Measurements from ENCODE around the gene ZFAND5. TPM values are rescaled to one million over a fixed set of nuclear protein-coding genes. Genes with fewer than 3 reads are reported as not detected.
A peak's percentile ranks its signal among the peaks of the same experiment; 100 is the strongest.

The ZFAND5 gene
- total and polyA plus RNA-seq, 4 donors, result 147 to 369 (median 169) TPM

- Histone ChIP-seq H3K9ac (ENCODE audit: insufficient read depth in 1 of 2, low read length in 2 of 2) (no peak overlapping the region), H3K27me3 (ENCODE audit: control insufficient read depth in 3 of 3, insufficient read depth in 3 of 3, low read length in 2 of 3) (no peaks in the 10 kb centered on the region), H3K9me3 (ENCODE audit: control insufficient read depth in 4 of 4, insufficient read depth in 3 of 4, low read length in 3 of 4) (no peaks in the 10 kb centered on the region), H3K27ac (ENCODE audit: low read depth in 1 of 2, low read length in 1 of 2) (no peak overlapping the region), H3K36me3 (ENCODE audit: control insufficient read depth in 4 of 4, insufficient read depth in 4 of 4, low read length in 4 of 4) (no peaks in the 10 kb centered on the region), H3K4me3 (no peak overlapping the region), H3K4me1 (ENCODE audit: control insufficient read depth in 5 of 5, insufficient read depth in 5 of 5, low read length in 5 of 5) (no peaks in the 10 kb centered on the region)
- 88 to 90% methylated on average over 2 of the region's 2 CpGs for WGBS, 2 donors
- DNase-seq (no peak), ATAC-seq (ENCODE audit: insufficient read depth, low FRiP score) (no peak)
- TF ChIP-seq CTCF (IDR thresholded peaks at IDR 0.05; ENCODE audit: control extremely low read depth, extremely low read depth), result no peak
Measured at GRCh38 chr9:72390907-72391306, 25.9 kb upstream of the ZFAND5 start.

GRCh38 chr9:72386186-72386585, 21.2 kb upstream of the ZFAND5 start:
- H3K36me3 ChIP-seq (ENCODE audit: control insufficient read depth in 4 of 4, insufficient read depth in 4 of 4, low read length in 4 of 4), result no peaks in the 10 kb centered on the region
- H3K27me3 ChIP-seq (ENCODE audit: control insufficient read depth in 3 of 3, insufficient read depth in 3 of 3, low read length in 2 of 3), result no peaks in the 10 kb centered on the region
- no peak overlapping the region for H3K27ac ChIP-seq (ENCODE audit: low read depth in 1 of 2, low read length in 1 of 2)
- peaks cover 0 to 3% (median 0%) of the 10 kb centered on the region in 5 donors for H3K4me1 ChIP-seq (ENCODE audit: control insufficient read depth in 5 of 5, insufficient read depth in 5 of 5, low read length in 5 of 5)
- no peak for DNase-seq
- no peak for TF ChIP-seq CTCF (IDR thresholded peaks at IDR 0.05; ENCODE audit: control extremely low read depth, extremely low read depth)
- no peak for ATAC-seq (ENCODE audit: insufficient read depth, low FRiP score)
- no peak overlapping the region for H3K4me3 ChIP-seq
- no peak overlapping the region for H3K9ac ChIP-seq (ENCODE audit: insufficient read depth in 1 of 2, low read length in 2 of 2)
- no peaks in the 10 kb centered on the region for H3K9me3 ChIP-seq (ENCODE audit: control insufficient read depth in 4 of 4, insufficient read depth in 3 of 4, low read length in 3 of 4)
- 76 to 81% methylated on average over 1 of the region's 1 CpG for WGBS, 2 donors

GRCh38 chr9:72384710-72385485, 19.9 kb upstream of the ZFAND5 start:
- H3K9me3 ChIP-seq (ENCODE audit: control insufficient read depth in 4 of 4, insufficient read depth in 3 of 4, low read length in 3 of 4), result no peaks in the 10 kb centered on the region
- ATAC-seq (ENCODE audit: insufficient read depth, low FRiP score), result no peak
- no peak overlapping the region for H3K4me3 ChIP-seq
- DNase-seq, result peak; percentile 20 to 61 (median 42)
- no peak for TF ChIP-seq CTCF (IDR thresholded peaks at IDR 0.05; ENCODE audit: control extremely low read depth, extremely low read depth)
- peaks cover 0 to 3% (median 0%) of the 10 kb centered on the region in 5 donors for H3K4me1 ChIP-seq (ENCODE audit: control insufficient read depth in 5 of 5, insufficient read depth in 5 of 5, low read length in 5 of 5)
- no peaks in the 10 kb centered on the region for H3K27me3 ChIP-seq (ENCODE audit: control insufficient read depth in 3 of 3, insufficient read depth in 3 of 3, low read length in 2 of 3)
- no peak overlapping the region for H3K27ac ChIP-seq (ENCODE audit: low read depth in 1 of 2, low read length in 1 of 2)
- no peaks in the 10 kb centered on the region for H3K36me3 ChIP-seq (ENCODE audit: control insufficient read depth in 4 of 4, insufficient read depth in 4 of 4, low read length in 4 of 4)
- H3K9ac ChIP-seq (ENCODE audit: insufficient read depth in 1 of 2, low read length in 2 of 2), result no peak overlapping the region
- WGBS, 2 donors, result 56 to 79% methylated on average over 5 of the region's 5 CpGs
